GM21423 (cell line): ENCODE data around the gene KLHL24.
"Not testable (repeated sequence)": the region's sequence is repeated elsewhere in the genome, so short reads cannot be mapped to it uniquely, and the experiment has no call there.

Experiments
- ATAC-seq: cut with Tn5 transposase; IDR thresholded peaks from one replicate; pipeline ENCODE4 v1.9.1; 2021; ENCODE audit warnings: mild to moderate bottlenecking, moderate library complexity; ENCODE audit not compliant: unreplicated experiment

The KLHL24 gene

GRCh38 chr3:183695569-183696364 lies 60.3 kb downstream of the KLHL24 start:
- no peak for ATAC-seq

GRCh38 chr3:183697123-183697609 lies 61.7 kb downstream of the KLHL24 start:
- no peak for ATAC-seq

DNA sequence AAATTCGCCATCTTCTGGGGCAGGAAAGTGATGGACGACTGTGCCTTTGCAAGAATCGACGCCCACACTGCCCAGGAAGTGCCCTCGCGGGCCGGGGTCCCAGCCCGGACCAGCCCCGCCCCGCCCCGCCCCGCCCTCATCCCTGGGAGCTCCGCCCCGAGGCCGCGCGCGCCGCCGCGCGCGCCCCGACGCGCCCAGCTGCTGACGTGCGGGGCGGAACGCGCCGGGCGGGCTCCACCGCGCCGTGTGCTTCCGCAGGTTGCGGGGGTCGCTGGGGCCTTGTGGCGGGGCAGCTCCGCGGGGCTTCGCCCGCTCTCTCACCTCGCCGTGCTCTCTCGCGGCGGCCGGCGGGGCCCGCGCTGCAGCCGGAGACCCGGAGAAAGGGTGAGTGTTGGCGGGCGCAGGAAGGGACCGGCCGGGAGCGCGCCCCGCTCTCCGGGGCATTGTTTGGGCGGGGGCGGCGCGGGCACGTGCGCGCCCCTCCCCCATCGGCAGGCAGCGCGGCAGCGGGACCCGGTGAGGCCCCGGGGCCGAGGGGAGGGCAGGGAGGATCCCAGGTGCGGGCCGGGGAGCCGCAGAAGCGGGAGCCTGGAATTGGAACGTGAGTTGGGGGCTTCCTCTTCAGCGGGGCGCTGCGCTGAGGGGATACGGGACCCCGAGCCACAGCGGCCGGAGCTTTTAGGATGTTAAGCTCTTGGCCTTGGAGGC lies 62.3 kb downstream of the KLHL24 start, which contains the start of gene YEATS2:
YEATS2 (plus strand) TSS at position 188 of the 708 bp plus-strand sequence. CDS start 17,366 bp downstream, outside the sequence.
- ATAC-seq, result peak; percentile 77

DNA sequence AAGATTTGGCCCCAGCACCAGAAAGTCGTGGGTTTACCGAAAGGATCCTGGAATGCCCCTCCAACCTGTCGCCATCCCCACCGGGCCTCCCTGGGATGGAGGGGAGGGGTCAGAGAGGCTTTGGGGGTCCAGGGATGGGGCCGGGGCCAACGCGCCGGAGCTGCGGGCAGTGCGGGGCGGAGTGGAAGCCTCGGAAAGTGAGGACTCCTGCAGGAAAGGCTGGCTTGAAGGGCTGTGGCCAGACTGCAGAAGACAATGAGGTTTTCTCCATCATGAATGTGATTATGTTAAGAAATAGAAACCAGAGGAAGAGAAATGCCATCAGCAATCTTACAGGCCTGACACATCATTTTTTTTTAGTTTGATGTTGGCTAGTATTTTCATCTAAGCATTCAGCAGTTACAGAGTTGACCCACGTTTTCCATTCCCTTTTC lies 62.9 kb downstream of the KLHL24 start:
- peak; percentile 7 for ATAC-seq

DNA sequence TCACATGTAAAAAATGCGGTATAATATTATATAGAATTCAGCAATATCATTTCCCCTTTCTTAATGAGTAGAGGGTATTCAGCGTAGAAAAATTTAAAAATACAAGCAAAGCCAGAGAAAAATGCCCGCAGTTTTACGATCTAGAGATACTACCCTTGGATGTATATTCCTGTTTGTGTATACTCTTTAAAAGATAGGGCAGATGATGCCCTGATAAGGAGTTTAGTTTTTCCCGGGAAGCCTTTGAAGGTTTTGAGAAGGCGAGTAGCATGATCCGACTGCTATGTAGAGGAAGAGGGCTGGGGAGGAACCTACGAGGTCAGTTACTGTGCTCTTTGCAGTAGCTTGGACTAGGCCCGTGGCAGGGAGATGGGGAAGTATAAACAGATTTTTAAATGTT lies 63.3 kb downstream of the KLHL24 start:
- ATAC-seq, result no peak

- ATAC-seq, result no peak
These were observed 64.0 kb downstream of the KLHL24 start for GRCh38 chr3:183699238-183699947.

GRCh38 chr3:183701744-183702143 lies 66.3 kb downstream of the KLHL24 start:
- ATAC-seq, result no peak

DNA sequence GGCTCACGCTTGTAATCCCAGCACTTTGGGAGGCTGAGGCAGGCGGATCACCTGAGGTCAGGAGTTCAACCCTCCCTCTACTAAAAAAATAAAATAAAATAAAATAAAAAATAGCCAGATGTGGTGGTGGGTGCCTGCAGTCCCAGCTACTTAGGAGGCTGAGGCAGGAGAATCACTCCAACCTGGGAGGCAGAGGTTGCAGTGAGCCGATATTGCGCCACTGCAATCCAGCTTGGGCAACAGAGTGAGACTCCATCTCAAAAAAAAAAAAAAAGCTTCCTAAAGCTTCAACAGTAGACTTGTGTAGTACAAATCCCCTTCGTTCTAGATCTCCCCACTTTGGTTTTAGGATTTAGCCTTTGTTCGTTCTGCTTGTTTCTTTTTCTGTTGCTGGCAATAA lies 68.5 kb downstream of the KLHL24 start:
- ATAC-seq, result not testable (repeated sequence)

DNA sequence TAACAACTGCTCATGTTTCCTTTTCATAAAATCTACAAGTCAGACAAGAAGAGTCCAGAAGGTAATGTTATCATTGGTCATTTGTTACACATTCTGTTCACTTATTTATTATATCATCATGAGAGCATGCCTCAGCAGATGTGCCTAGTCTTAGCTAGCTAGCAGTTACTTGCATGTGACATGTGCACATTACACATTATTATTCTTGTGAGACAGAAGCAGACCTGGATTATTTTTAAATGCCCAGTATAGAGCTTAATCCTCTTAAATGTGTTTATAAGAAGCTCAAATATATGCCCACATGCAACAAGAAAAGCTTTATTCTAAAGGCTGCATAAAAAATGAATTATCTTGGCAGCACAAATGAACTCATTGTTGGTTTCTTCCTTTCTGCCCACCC lies 74.8 kb downstream of the KLHL24 start:
- ATAC-seq, result no peak

DNA sequence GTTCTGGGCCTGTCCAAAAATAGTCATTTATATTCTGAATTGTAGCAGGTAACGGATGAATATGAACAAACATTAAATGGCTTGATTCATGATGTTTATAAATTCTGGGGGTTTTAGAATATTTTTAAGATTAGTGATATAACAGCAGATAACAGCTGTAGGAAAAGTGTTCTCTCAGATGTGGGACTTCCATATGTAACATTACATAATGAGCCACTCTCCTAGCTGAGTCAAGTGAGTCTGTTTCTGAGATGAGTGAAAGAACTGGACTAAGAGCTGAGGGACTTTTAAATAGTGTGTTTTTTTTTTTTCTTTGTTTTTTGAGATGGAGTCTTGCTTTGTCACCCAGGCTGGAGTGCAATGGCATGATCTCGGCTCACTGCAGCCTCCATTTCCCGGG lies 76.1 kb downstream of the KLHL24 start:
- no peak for ATAC-seq

DNA sequence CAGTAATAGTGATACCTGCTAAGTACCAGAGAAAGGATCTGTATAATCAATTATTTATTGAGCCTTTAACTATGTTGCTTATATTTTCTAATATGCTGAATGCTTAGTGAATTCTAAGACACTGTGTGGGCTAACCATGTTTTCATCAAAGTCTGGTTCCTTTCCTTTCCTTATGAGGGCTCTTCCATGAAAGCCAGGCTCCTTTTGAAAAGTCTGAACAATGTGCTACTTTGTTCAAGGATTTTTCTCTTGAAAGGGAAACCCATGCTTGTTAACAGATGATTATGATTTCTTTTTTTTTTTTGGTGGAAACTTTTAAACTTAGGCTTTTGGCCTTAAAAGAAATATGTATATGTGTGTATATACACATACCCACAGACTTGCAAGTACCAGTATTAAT lies 79.2 kb downstream of the KLHL24 start:
- no peak for ATAC-seq

GRCh38 chr3:183718012-183718411 lies 82.6 kb downstream of the KLHL24 start:
- no peak for ATAC-seq

DNA sequence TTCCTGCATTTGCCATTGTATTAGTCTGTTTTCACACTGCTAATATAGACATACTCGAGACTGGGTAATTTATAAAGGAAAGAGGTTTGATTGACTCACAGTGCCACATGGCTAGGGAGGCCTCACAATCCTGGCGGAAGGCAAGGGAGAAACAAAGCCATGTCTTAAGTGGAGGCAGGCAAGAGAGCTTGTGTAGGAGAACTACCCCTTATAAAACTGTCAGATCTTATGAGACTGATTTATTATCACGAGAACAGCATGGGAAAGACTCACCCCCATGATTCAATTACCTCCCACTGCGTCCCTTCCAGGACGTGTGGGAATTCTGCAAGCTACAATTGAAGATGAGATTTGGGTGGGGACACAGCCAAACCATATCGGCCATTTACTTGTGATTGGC lies 90.0 kb downstream of the KLHL24 start:
- no peak for ATAC-seq

- ATAC-seq, result no peak
These were observed 92.8 kb downstream of the KLHL24 start for GRCh38 chr3:183728204-183728603.

GRCh38 chr3:183730361-183730760 lies 94.9 kb downstream of the KLHL24 start:
- no peak for ATAC-seq

DNA sequence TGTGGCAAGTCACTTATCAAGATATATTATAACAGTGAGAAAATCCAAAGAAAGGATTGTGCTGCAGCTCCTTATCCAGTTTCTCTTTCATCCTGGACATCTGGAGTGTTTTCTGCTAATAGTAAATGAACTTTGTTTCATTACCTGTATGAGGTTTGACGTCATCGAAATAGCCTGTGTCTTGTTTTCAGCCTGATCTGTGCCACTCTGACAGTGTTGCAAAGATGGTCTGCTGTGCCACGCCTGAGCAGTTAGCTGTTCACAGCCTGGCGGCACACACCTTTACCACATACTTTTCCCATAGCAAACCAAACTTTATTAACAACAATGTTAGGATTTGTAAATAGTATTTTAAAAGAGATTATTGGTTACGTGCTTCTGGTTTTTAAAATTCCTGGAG lies 96.2 kb downstream of the KLHL24 start:
- ATAC-seq, result no peak

- ATAC-seq, result no peak
These were observed 98.1 kb downstream of the KLHL24 start for GRCh38 chr3:183733553-183733952.
